ENCODE measurements around the gene MPP3.

Gene MPP3

DNA sequence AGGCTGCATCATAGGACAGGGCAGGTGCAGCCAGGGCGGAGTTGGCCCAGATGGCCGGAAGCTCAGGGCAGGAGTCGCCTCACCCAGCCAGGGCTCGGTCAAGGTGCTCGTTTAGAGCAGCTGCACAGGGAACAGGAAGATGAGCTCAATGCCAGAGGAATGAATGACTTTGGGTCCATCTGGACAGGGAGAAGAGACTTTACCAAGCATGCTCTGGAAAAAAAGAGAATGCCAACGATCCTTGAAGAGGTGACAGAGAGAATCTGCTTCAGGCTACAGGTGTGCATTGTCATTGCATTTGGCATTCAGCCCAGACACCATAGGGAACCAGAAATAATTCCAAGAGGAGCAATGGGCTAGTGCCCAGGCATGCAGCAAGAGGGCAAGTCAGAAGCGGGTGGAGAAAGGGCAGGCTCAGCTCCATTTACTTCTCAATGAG is 6.7 kb upstream of the MPP3 start:
- no peak overlapping the region for H3K4me3 ChIP-seq (ENCODE audit: low read depth, low read length)
- no peak for TF ChIP-seq CTCF (IDR thresholded peaks at IDR 0.05; ENCODE audit: low read depth, low read length, missing control alignments)
- DNase-seq (ENCODE audit: low read depth) = no peak
- in situ Hi-C loops (cut with HindIII; ENCODE audit: low sequenced_read_pairs) = loop anchor here (5.0 to 10.0 kb wide), 2 partner anchors 73 to 135 kb away; no protein-coding TSS in a partner anchor

DNA sequence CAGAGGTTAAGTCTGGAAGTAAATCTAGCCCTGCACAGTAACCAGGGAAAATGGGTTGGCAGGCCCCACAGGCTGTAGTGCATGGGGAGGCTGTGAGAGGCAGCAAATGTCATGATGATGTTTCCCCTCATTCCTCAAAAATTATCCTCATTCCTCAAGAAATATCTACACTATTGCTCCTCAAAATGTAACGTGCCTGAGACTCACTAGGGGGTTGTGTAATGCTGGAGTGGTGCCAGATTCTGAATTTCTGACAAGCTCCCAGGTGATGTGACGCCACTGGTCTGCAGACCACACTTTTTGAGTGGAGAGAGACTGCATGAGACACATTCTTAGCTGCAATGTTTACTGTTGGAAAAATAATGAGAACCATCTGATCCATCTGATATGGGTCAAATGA is 1.2 kb upstream of the MPP3 start:
- H3K4me3 ChIP-seq (ENCODE audit: low read depth, low read length) = no peak overlapping the region
- DNase-seq (ENCODE audit: low read depth) = no peak
- peak; percentile 6 for TF ChIP-seq CTCF (IDR thresholded peaks at IDR 0.05; ENCODE audit: low read depth, low read length, missing control alignments)
- in situ Hi-C loops (cut with HindIII; ENCODE audit: low sequenced_read_pairs) = no loop called here

DNA sequence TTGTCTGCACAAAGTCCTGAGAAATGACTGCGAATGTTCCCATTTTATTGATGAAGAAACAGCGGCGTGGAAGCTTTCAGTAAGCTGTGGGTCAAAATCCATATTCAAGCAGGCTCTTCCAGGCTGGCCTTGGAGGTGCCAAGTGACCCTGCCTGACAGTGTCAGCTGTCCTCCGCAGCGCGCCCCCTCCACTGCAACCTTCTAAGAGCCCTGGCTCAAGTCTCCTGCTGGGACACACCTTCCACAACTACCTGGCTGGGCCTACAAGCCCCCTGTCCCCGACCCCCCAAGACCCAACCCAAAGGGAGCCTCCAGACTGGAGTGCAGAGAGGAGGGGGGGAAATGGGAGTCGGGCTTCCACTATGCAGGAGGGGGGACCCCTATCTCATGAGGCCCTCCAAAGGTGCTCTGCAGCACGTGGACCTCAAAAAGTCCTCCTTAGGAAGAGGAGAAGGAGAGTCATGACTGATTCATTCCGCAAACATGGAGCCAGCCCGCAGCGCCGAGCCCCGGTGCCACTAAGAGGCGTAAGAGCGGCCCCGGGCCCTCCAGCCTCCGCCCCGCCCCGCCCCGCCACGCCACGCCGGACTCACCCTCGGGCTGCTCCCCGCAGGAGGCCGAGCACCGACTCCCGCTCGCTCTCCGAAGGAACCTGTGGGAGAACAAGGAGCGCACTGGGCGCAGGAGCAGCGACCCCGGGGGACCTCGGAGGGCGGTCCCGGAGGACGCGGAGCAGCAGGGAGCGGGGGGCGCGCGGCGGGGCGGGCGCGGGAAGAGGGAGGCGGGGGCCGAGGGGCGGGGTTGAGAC is 574 bp downstream of the MPP3 start:
- in situ Hi-C loops (cut with HindIII; ENCODE audit: low sequenced_read_pairs) = no loop called here
- TF ChIP-seq CTCF (IDR thresholded peaks at IDR 0.05; ENCODE audit: low read depth, low read length, missing control alignments) = no peak
- DNase-seq (ENCODE audit: low read depth) = no peak
- H3K4me3 ChIP-seq (ENCODE audit: low read depth, low read length) = peak overlapping the region; percentile 59

GRCh38 chr17:43831633-43832032 is 1.3 kb downstream of the MPP3 start:
- DNase-seq (ENCODE audit: low read depth) = no peak
- H3K4me3 ChIP-seq (ENCODE audit: low read depth, low read length) = no peak overlapping the region

GRCh38 chr17:43830510-43831140 is 2.3 kb downstream of the MPP3 start:
- in situ Hi-C loops (cut with HindIII; ENCODE audit: low sequenced_read_pairs) = no loop called here
- DNase-seq (ENCODE audit: low read depth) = no peak
- no peak for TF ChIP-seq CTCF (IDR thresholded peaks at IDR 0.05; ENCODE audit: low read depth, low read length, missing control alignments)
- H3K4me3 ChIP-seq (ENCODE audit: low read depth, low read length) = no peak overlapping the region

More at GRCh38 chr17:43831633-43832032, 1.3 kb downstream of the MPP3 start:
- TF ChIP-seq CTCF (IDR thresholded peaks at IDR 0.05; ENCODE audit: low read depth, low read length, missing control alignments) = no peak
- in situ Hi-C loops (cut with HindIII; ENCODE audit: low sequenced_read_pairs) = no loop called here

DNA sequence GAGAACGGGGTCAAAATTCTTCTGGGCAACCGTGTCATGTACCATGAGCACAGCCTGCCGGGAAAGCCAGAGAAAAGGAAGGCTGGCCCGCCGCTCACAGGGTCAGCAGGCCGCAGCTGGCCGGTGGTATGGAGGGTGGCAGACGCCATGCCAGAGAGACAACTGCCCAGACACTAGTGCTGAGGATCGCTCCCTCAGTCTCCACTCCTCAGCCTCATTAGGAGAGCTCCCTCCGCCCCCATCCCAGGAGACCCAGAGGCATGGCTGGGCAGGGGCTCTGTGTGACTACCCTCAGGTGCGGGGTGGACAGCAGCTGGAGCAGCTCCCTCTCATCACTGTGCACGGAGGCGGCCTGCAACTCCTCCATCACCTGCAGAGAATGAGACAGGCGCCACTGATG is 3.2 kb downstream of the MPP3 start:
- no peak overlapping the region for H3K4me3 ChIP-seq (ENCODE audit: low read depth, low read length)
- no peak for DNase-seq (ENCODE audit: low read depth)
- in situ Hi-C loops (cut with HindIII; ENCODE audit: low sequenced_read_pairs) = no loop called here
- TF ChIP-seq CTCF (IDR thresholded peaks at IDR 0.05; ENCODE audit: low read depth, low read length, missing control alignments) = no peak

Data from astrocyte of the cerebellum (primary cell).